RWPE2 (cell line): ENCODE measurements around the gene MAN1A1.

ENCODE experiments used
- ATAC-seq: fragments of 200-7000 bp; cut with Tn5 transposase; 3 replicates; pipeline ENCODE4 v1.9.1; 2021; ENCODE audit warnings: low read depth
- DNase-seq: peaks from one replicate; pipeline ENCODE4 v3.0.0-alpha.2; 2020; ENCODE audit warnings: low spot score
- H3K27ac ChIP-seq: fragments of 450-650 bp; 2 replicates; pipeline ENCODE4 v1.5.1; 2017; ENCODE audit warnings: mild to moderate bottlenecking; ENCODE audit not compliant: poor library complexity, severe bottlenecking
- H3K27me3 ChIP-seq: fragments of 250-450 bp; sonication (Bioruptor Pico); 2 replicates; pipeline ENCODE4 v1.5.1; 2021; ENCODE audit warnings: mild to moderate bottlenecking, moderate library complexity; ENCODE audit not compliant: insufficient read depth, poor library complexity, severe bottlenecking
- H3K36me3 ChIP-seq: fragments of 250-450 bp; sonication (Bioruptor Pico); 2 replicates; pipeline ENCODE4 v1.5.1; 2020; ENCODE audit warnings: low read depth, mild to moderate bottlenecking, moderate library complexity
- H3K4me1 ChIP-seq: fragments of 250-450 bp; sonication (Bioruptor Pico); 2 replicates; pipeline ENCODE4 v1.5.1; 2021; ENCODE audit warnings: mild to moderate bottlenecking, moderate library complexity; ENCODE audit not compliant: insufficient read depth, poor library complexity, severe bottlenecking
- H3K4me3 ChIP-seq: fragments of 250-450 bp; sonication (Bioruptor Pico); 2 replicates; pipeline ENCODE4 v1.5.1; 2021; ENCODE audit warnings: mild to moderate bottlenecking, moderate library complexity; ENCODE audit not compliant: severe bottlenecking
- H3K9me3 ChIP-seq: fragments of 250-450 bp; sonication (Bioruptor Pico); 2 replicates; pipeline ENCODE4 v1.5.1; 2021; ENCODE audit warnings: mild to moderate bottlenecking, moderate library complexity; ENCODE audit not compliant: severe bottlenecking
- CTCF ChIP-seq: fragments of 450-650 bp; IDR thresholded peaks from one replicate; pipeline ENCODE4 v1.5.1; 2017; ENCODE audit warnings: mild to moderate bottlenecking, moderate library complexity; ENCODE audit not compliant: poor library complexity, severe bottlenecking

Gene MAN1A1

GRCh38 chr6:119308048-119308570 is 41.5 kb downstream of the MAN1A1 start:
- Histone ChIP-seq H3K27ac (no peak overlapping the region), H3K27me3 (no peaks in the 10 kb centered on the region), H3K9me3 (no peaks in the 10 kb centered on the region), H3K4me3 (no peak overlapping the region), H3K4me1 (peaks cover 10% of the 10 kb centered on the region), H3K36me3 (no peaks in the 10 kb centered on the region)
- DNase-seq (no peak), ATAC-seq (no peak)
- no peak for TF ChIP-seq CTCF

GRCh38 chr6:119307056-119307455 is 42.5 kb downstream of the MAN1A1 start:
- TF ChIP-seq CTCF: no peak
- Histone ChIP-seq H3K27me3 (no peaks in the 10 kb centered on the region), H3K4me1 (peaks cover 10% of the 10 kb centered on the region), H3K9me3 (no peaks in the 10 kb centered on the region), H3K36me3 (no peaks in the 10 kb centered on the region), H3K27ac (no peak overlapping the region), H3K4me3 (no peak overlapping the region)
- ATAC-seq (no peak), DNase-seq (no peak)

GRCh38 chr6:119306396-119306968 is 43.1 kb downstream of the MAN1A1 start:
- Histone ChIP-seq H3K4me3 (no peak overlapping the region), H3K9me3 (no peaks in the 10 kb centered on the region), H3K27me3 (no peaks in the 10 kb centered on the region), H3K36me3 (no peaks in the 10 kb centered on the region), H3K27ac (no peak overlapping the region), H3K4me1 (peaks cover 10% of the 10 kb centered on the region)
- no peak for ATAC-seq
- no peak for TF ChIP-seq CTCF
- no peak for DNase-seq

- no peak for TF ChIP-seq CTCF
- DNase-seq (no peak), ATAC-seq (no peak)
- no peak overlapping the region for H3K4me3 ChIP-seq
- no peak overlapping the region for H3K27ac ChIP-seq
- H3K27me3 ChIP-seq: no peaks in the 10 kb centered on the region
- no peaks in the 10 kb centered on the region for H3K9me3 ChIP-seq
- peaks cover 9% of the 10 kb centered on the region for H3K4me1 ChIP-seq
- no peaks in the 10 kb centered on the region for H3K36me3 ChIP-seq
Measured at GRCh38 chr6:119303164-119303887, 46.2 kb downstream of the MAN1A1 start.

GRCh38 chr6:119301429-119301828 is 48.1 kb downstream of the MAN1A1 start:
- Histone ChIP-seq H3K36me3 (no peaks in the 10 kb centered on the region), H3K4me3 (no peak overlapping the region), H3K9me3 (no peaks in the 10 kb centered on the region), H3K27me3 (no peaks in the 10 kb centered on the region), H3K27ac (no peak overlapping the region), H3K4me1 (no peaks in the 10 kb centered on the region)
- no peak for ATAC-seq
- no peak for TF ChIP-seq CTCF
- DNase-seq: no peak
